RWPE1 (cell line): Measurements from ENCODE around the gene CCDC192.

Experiments used
- CTCF ChIA-PET: fragments of 350-600 bp; sonication (Branson Sonifier 250); formaldehyde crosslinking; extraction: SDS; loops from one replicate; lab custom pipeline; 2021; lab: Yijun Ruan, JAX
- POLR2A ChIA-PET: fragments of 400-600 bp; formaldehyde crosslinking; extraction: SDS; loops from one replicate; lab custom pipeline; 2020; ENCODE audit warnings: antibody characterized with exemption; ENCODE audit not compliant: low non-redundant PET; lab: Yijun Ruan, JAX
- DNase-seq: peaks from one replicate; pipeline ENCODE4 v3.0.0; 2012; ENCODE audit warnings: low spot score
- H3K27ac ChIP-seq: fragments of 450-650 bp; 2 replicates; pipeline ENCODE4 v1.5.1; 2017
- CTCF ChIP-seq: fragments of 450-650 bp; conservative IDR thresholded peaks from 2 replicates; pipeline ENCODE4 v1.5.1; 2017; ENCODE audit warnings: low read depth, mild to moderate bottlenecking

Gene CCDC192

GRCh38 chr5:127987354-127988145, 284.4 kb downstream of the CCDC192 start:
- no peak for TF ChIP-seq CTCF
- DNase-seq = no peak
- no peak overlapping the region for H3K27ac ChIP-seq
- ChIA-PET POLR2A (no interaction called here), CTCF (interaction anchor here (0.6 to 0.7 kb wide), 2 partner anchors 175 to 783 kb away, joined by 3 to 4 read pairs; no protein-coding TSS in a partner anchor)

- TF ChIP-seq CTCF = no peak
- no peak overlapping the region for H3K27ac ChIP-seq
- CTCF ChIA-PET = interaction anchor here (0.7 kb wide), 1 partner anchor 176 kb away, joined by 4 read pairs; no protein-coding TSS in a partner anchor
- peak; percentile 86 for DNase-seq
- POLR2A ChIA-PET = no interaction called here
Measured at GRCh38 chr5:127988146-127988760, 285.1 kb downstream of the CCDC192 start.
